SJCRH30 (cell line): ENCODE measurements around the gene EDEM1. TPM values are rescaled to one million over a fixed set of nuclear protein-coding genes. Genes with fewer than 3 reads are reported as not detected.
A peak's percentile ranks its signal among the peaks of the same experiment; 100 is the strongest.

Experiments
- DNase-seq, 2 experiments: peaks; one replicate each; pipeline ENCODE4 v3.0.0-alpha.2; 2015 to 2020
- H3K27ac ChIP-seq: fragments of 250-450 bp; sonication (Bioruptor Pico); 2 replicates; pipeline ENCODE4 v1.5.1; 2020; ENCODE audit warnings: mild to moderate bottlenecking, moderate library complexity
- H3K27me3 ChIP-seq: fragments of 250-450 bp; sonication (Bioruptor Pico); 2 replicates; pipeline ENCODE4 v1.5.1; 2020; ENCODE audit warnings: mild to moderate bottlenecking, moderate library complexity
- H3K36me3 ChIP-seq: fragments of 250-450 bp; sonication (Bioruptor Pico); 2 replicates; pipeline ENCODE4 v1.5.1; 2020; ENCODE audit warnings: mild to moderate bottlenecking, moderate library complexity
- H3K4me1 ChIP-seq: fragments of 250-450 bp; sonication (Bioruptor Pico); 2 replicates; pipeline ENCODE4 v1.5.1; 2020; ENCODE audit warnings: mild to moderate bottlenecking, moderate library complexity
- H3K4me3 ChIP-seq: fragments of 250-450 bp; sonication (Bioruptor Pico); 2 replicates; pipeline ENCODE4 v1.5.1; 2020; ENCODE audit warnings: mild to moderate bottlenecking, moderate library complexity
- H3K9me3 ChIP-seq: fragments of 250-450 bp; sonication (Bioruptor Pico); replicated peaks from 2 replicates; pipeline ENCODE4 v1.5.1; 2020; ENCODE audit warnings: mild to moderate bottlenecking, moderate library complexity
- total RNA-seq: library from RNA; depleted of rRNA; stranded (reverse); fragments of >200 nt; shearing (Covaris generic); gene quantifications from 2 replicates; pipeline ENCODE4 v1.2.3, GENCODE V29; 2014

The EDEM1 gene
- total RNA-seq, 1 experiment from 2014 or later = 22.2 TPM

- Histone ChIP-seq H3K9me3 (no peaks in the 10 kb centered on the region), H3K27me3 (no peaks in the 10 kb centered on the region), H3K27ac (peak overlapping the region; percentile 60), H3K4me1 (no peaks in the 10 kb centered on the region), H3K36me3 (no peaks in the 10 kb centered on the region), H3K4me3 (peak overlapping the region; percentile 96)
- DNase-seq = peak in 1 of 2 experiments; percentile 45
These were observed 700 bp upstream of the EDEM1 start for GRCh38 chr3:5186858-5187155.

- no peaks in the 10 kb centered on the region for H3K4me1 ChIP-seq
- H3K27ac ChIP-seq = peak overlapping the region; percentile 70
- no peaks in the 10 kb centered on the region for H3K9me3 ChIP-seq
- H3K4me3 ChIP-seq = peak overlapping the region; percentile 96
- no peaks in the 10 kb centered on the region for H3K27me3 ChIP-seq
- no peaks in the 10 kb centered on the region for H3K36me3 ChIP-seq
- peak in 1 of 2 experiments; percentile 36 for DNase-seq
These were observed 462 bp downstream of the EDEM1 start for GRCh38 chr3:5187920-5188418.

- Histone ChIP-seq H3K36me3 (no peaks in the 10 kb centered on the region), H3K9me3 (no peaks in the 10 kb centered on the region), H3K4me1 (no peaks in the 10 kb centered on the region), H3K27me3 (no peaks in the 10 kb centered on the region), H3K4me3 (peak overlapping the region; percentile 96), H3K27ac (peak overlapping the region; percentile 70; the same call in 1 of the 2 replicates)
- DNase-seq = peak; percentile 7 to 45
These were observed 1.1 kb downstream of the EDEM1 start for GRCh38 chr3:5188419-5189221.

GRCh38 chr3:5190147-5190791 is 2.8 kb downstream of the EDEM1 start:
- Histone ChIP-seq H3K4me1 (no peaks in the 10 kb centered on the region; the same call in 1 of the 2 replicates), H3K27ac (no peak overlapping the region), H3K9me3 (no peaks in the 10 kb centered on the region), H3K36me3 (0 out of 2 replicates have a peak, but pooled peaks cover 3% of the 10 kb centered on the region), H3K27me3 (no peaks in the 10 kb centered on the region), H3K4me3 (no peak overlapping the region)
- no peak for DNase-seq

- Histone ChIP-seq H3K27me3 (no peaks in the 10 kb centered on the region), H3K9me3 (no peaks in the 10 kb centered on the region), H3K36me3 (0 out of 2 replicates have a peak, but pooled peaks cover 3% of the 10 kb centered on the region), H3K4me1 (no peaks in the 10 kb centered on the region; the same call in 1 of the 2 replicates), H3K27ac (no peak overlapping the region), H3K4me3 (no peak overlapping the region)
- no peak for DNase-seq
These were observed 4.2 kb downstream of the EDEM1 start for GRCh38 chr3:5191555-5192304.

GRCh38 chr3:5192571-5193365 is 5.3 kb downstream of the EDEM1 start:
- Histone ChIP-seq H3K36me3 (peaks cover 3% of the 10 kb centered on the region; the same call in 1 of the 2 replicates), H3K4me3 (no peak overlapping the region), H3K27me3 (no peaks in the 10 kb centered on the region), H3K27ac (no peak overlapping the region), H3K9me3 (no peaks in the 10 kb centered on the region), H3K4me1 (no peaks in the 10 kb centered on the region; the same call in 1 of the 2 replicates)
- no peak for DNase-seq

GRCh38 chr3:5194341-5194740 is 6.8 kb downstream of the EDEM1 start:
- Histone ChIP-seq H3K36me3 (peaks cover 3% of the 10 kb centered on the region; the same call in 1 of the 2 replicates), H3K27me3 (no peaks in the 10 kb centered on the region), H3K27ac (no peak overlapping the region), H3K4me1 (no peaks in the 10 kb centered on the region; the same call in 1 of the 2 replicates), H3K4me3 (no peak overlapping the region), H3K9me3 (no peaks in the 10 kb centered on the region)
- DNase-seq = no peak

- Histone ChIP-seq H3K9me3 (no peaks in the 10 kb centered on the region), H3K4me1 (no peaks in the 10 kb centered on the region; the same call in 1 of the 2 replicates), H3K36me3 (peaks cover 7% of the 10 kb centered on the region), H3K27me3 (no peaks in the 10 kb centered on the region), H3K4me3 (no peak overlapping the region), H3K27ac (no peak overlapping the region)
- peak in 1 of 2 experiments; percentile 13 for DNase-seq
These were observed 7.4 kb downstream of the EDEM1 start for GRCh38 chr3:5194801-5195509.

GRCh38 chr3:5195605-5196004 is 8.1 kb downstream of the EDEM1 start:
- DNase-seq = no peak

GRCh38 chr3:5197022-5197421 is 9.5 kb downstream of the EDEM1 start:
- DNase-seq = no peak

More at GRCh38 chr3:5195605-5196004, 8.1 kb downstream of the EDEM1 start:
- Histone ChIP-seq H3K27me3 (no peaks in the 10 kb centered on the region), H3K4me1 (no peaks in the 10 kb centered on the region; the same call in 1 of the 2 replicates), H3K9me3 (no peaks in the 10 kb centered on the region), H3K27ac (no peak overlapping the region), H3K4me3 (no peak overlapping the region), H3K36me3 (peaks cover 10% of the 10 kb centered on the region)

GRCh38 chr3:5197470-5198312 is 10.2 kb downstream of the EDEM1 start:
- Histone ChIP-seq H3K36me3 (peaks cover 13% of the 10 kb centered on the region), H3K4me3 (no peak overlapping the region), H3K9me3 (no peaks in the 10 kb centered on the region), H3K27me3 (no peaks in the 10 kb centered on the region), H3K4me1 (no peaks in the 10 kb centered on the region; the same call in 1 of the 2 replicates), H3K27ac (no peak overlapping the region)
- DNase-seq = no peak

More at GRCh38 chr3:5197022-5197421, 9.5 kb downstream of the EDEM1 start:
- Histone ChIP-seq H3K27me3 (no peaks in the 10 kb centered on the region), H3K36me3 (peaks cover 12% of the 10 kb centered on the region), H3K27ac (no peak overlapping the region), H3K4me1 (no peaks in the 10 kb centered on the region; the same call in 1 of the 2 replicates), H3K9me3 (no peaks in the 10 kb centered on the region), H3K4me3 (no peak overlapping the region)

GRCh38 chr3:5198313-5198677 is 10.8 kb downstream of the EDEM1 start:
- no peak for DNase-seq
- H3K36me3 ChIP-seq = peaks cover 19% of the 10 kb centered on the region
- no peak overlapping the region for H3K4me3 ChIP-seq
- H3K9me3 ChIP-seq = no peaks in the 10 kb centered on the region
- H3K27ac ChIP-seq = no peak overlapping the region
- no peaks in the 10 kb centered on the region for H3K27me3 ChIP-seq
- H3K4me1 ChIP-seq = no peaks in the 10 kb centered on the region; the same call in 1 of the 2 replicates
